Sigmoid colon (tissue), 4 donors: Measurements from ENCODE around the gene RAB15.

Source experiments
- EP300 ChIP-seq, 4 donors: sonication (generic); formaldehyde crosslinking; IDR thresholded peaks; one replicate each; pipeline ENCODE4 v1.6.1; 2017; ENCODE audit warnings: antibody characterized with exemption in 4 of 4
- POLR2A ChIP-seq, 2 donors: fragments of 450-650 bp; IDR thresholded peaks; one replicate each; pipeline ENCODE4 v1.6.1; 2016; ENCODE audit warnings: antibody characterized with exemption in 2 of 2, mild to moderate bottlenecking in 2 of 2, moderate library complexity in 2 of 2
- POLR2AphosphoS5 ChIP-seq, 4 donors: sonication (generic); formaldehyde crosslinking; IDR thresholded peaks; one replicate each; pipeline ENCODE4 v1.6.1; 2017; ENCODE audit warnings: antibody characterized with exemption in 4 of 4
- TF ChIP-seq, protein P1 (sequence below), 4 experiments: fragments of 450-650 bp in 3 of 4; fragments of 200-600 bp in 1 of 4; IDR thresholded peaks; one replicate each; pipeline ENCODE4 v1.5.1; 2016 to 2019; ENCODE audit warnings: antibody characterized with exemption in 4 of 4, mild to moderate bottlenecking in 3 of 4, moderate library complexity in 2 of 4

DNA sequence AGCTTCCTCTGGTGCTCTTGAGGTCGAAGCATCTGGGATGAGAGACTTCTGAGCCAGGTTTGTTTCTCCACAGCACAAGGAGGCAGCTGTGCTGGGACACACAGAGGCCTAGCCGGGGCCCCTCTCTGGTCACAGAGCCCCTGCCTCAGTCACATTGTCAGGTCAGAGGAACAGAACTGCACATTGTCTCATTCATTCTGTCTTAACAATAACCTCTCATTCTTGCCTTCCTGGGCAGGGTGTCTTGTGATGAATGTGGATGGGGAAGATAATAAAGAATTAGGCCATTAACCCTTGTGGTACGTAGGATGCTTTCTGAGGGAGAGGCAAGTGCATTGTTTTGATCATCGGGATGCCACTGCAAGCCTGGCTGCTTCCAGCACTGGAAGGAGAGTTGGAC lies 44.3 kb upstream of the RAB15 start:
- TF ChIP-seq POLR2A (IDR thresholded peaks at IDR 0.05) (no peak), POLR2AphosphoS5 (IDR thresholded peaks at IDR 0.05) (no peak), EP300 (IDR thresholded peaks at IDR 0.05) (no peak)
- TF ChIP-seq, protein P1, sequence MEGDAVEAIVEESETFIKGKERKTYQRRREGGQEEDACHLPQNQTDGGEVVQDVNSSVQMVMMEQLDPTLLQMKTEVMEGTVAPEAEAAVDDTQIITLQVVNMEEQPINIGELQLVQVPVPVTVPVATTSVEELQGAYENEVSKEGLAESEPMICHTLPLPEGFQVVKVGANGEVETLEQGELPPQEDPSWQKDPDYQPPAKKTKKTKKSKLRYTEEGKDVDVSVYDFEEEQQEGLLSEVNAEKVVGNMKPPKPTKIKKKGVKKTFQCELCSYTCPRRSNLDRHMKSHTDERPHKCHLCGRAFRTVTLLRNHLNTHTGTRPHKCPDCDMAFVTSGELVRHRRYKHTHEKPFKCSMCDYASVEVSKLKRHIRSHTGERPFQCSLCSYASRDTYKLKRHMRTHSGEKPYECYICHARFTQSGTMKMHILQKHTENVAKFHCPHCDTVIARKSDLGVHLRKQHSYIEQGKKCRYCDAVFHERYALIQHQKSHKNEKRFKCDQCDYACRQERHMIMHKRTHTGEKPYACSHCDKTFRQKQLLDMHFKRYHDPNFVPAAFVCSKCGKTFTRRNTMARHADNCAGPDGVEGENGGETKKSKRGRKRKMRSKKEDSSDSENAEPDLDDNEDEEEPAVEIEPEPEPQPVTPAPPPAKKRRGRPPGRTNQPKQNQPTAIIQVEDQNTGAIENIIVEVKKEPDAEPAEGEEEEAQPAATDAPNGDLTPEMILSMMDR (IDR thresholded peaks at IDR 0.05), result no peak
